NCI-H82 (cell line): ENCODE results near the gene ZFR.
A peak's percentile ranks its signal among the peaks of the same experiment; 100 is the strongest.
"Not testable (repeated sequence)": the region's sequence is repeated elsewhere in the genome, so short reads cannot be mapped to it uniquely, and the experiment has no call there.

Source experiments
- DNase-seq: peaks from one replicate; lab custom pipeline; 2025; lab: John Stamatoyannopoulos, UW

The ZFR gene

DNA sequence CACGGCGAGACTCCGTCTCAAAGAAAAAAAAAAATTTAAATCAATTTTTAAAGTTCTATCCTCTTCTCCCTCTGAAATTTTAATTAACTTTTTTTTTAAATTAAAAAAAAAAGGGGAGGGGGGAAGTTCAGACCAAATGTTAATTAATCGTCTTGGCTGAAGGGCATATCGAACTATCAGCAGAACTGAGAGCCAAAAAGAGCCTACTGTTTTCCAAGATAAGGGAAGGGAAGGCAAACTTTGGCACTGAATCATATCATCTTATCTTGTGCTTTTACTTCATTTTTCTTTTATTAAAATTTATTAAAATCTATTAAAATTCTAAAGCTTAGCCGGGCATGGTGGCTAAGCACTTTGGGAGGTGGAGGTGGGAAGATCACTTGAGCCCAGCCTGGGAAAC is 85.9 kb downstream of the ZFR start:
- DNase-seq: no peak

DNA sequence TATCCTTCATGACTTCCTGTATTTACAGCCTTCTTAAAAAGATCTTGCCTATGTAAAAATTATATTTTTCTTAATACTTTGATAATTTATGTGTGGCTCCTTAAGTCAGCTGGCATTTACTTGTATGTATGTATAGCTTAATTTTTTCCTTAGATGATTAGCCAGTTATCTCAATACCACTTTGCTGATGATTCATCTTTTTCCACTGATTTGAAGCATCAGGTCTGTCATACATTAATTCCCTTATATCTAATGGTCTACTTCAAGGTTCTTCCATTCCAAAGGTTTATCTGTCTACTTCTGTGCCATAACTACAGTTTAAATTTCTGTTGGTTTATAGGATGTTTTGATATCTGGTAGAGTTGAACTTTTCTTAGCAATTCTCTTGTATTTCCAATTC is 86.9 kb downstream of the ZFR start:
- no peak for DNase-seq

DNA sequence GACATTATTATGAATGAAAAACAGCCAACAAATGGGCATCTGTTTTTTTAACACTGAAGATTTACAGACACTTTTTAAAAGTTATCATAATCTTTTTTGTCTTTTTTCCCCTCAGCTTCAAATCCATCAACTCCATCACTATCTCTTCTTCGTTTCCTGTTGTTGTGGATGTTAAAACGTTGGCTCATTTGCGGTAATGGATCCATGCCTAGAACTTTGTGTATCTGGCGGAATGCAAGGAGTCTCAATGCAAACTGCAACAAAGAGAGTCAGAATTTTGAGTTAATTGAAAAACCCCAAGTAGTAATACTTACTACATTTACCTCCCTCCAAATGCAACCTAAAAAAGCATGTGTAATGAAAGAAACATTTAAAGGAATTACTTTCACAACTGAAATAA is 88.9 kb downstream of the ZFR start:
- DNase-seq: no peak

DNA sequence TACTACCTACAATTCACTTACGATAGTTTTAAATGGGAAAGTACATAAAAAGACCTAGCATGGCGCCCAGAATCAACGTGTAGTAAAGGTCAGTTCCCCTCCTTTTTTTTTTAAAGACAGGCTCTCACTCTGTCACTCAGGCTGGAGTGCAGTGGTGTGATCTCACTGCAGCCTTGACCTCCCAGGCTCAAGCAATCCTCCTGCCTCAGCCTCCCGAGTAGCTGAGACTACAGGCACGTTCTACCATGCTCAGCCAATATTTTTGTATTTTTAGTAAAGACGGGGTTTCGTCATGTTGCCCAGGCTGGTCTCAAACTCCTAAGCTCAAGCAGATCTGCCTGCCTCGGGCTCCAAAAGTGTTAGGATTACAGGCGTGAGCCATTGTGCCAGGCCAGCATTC is 91.1 kb downstream of the ZFR start:
- no peak for DNase-seq

DNA sequence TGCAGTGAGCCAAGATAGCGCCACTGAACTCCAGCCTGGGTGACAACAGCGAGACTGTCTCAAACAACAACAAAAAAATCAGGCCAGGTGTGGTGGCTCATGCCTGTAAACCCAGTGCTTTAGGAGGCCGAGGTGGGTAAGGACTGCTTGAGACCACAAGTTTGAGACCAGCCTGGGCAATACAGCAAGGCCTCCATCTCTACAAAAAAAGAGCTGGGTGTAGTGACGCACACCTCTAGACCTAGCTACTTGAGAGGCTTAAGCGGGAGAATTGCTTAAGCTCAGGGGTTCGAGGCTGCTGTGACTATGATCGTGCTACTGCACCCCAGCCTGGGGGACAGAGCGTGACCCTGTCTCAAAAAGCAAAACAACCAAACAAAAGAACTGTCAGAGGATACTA is 91.9 kb downstream of the ZFR start:
- no peak for DNase-seq

DNA sequence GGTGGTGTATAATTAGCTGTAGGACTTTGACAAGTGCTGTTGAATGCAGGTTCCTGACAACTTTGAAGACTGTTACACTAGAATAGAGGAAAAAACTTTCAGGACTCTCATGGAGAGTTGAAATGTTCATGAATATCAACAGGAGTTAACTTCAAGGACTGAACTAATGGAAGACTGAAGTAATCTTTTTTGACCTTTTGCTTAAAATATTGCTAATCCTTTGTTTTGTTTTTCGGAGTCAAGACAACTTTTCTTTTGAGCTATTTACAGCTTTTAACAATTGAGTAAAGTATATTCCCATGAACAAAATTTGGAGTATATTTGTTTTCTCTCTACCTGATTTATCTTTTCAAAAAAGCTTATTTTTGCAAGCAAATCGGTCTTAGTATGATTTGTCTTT is 97.7 kb downstream of the ZFR start:
- no peak for DNase-seq

DNA sequence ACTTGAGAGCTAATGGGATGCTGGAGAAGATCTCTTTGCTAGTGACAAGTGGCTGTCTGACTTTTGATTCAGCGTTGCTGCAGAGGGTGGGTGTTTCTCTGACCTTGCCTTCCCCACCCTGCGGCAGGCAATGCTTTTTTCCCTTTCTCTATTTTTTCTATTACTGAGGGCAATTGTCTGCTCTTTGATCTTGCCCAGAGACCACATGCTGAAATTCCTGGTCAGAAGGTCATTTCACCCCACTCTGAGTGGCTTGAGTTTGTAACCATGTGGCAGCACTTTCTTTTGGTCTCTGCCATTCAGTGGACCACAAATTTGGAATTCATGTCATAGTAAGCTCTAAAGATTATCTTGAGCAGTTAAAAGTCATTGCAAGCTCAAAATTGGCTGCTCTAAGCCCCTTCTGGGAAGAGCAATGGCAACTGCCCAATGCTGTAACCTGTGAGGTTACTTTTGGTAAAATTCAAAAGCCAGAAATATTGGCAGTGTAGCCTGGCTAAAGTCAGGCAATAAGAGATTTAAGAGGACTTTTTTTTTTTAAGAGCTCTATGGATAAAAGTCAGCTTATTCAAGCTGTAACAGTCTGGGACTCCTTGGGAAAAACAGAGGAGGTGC is 101.4 kb downstream of the ZFR start:
- DNase-seq: no peak

DNA sequence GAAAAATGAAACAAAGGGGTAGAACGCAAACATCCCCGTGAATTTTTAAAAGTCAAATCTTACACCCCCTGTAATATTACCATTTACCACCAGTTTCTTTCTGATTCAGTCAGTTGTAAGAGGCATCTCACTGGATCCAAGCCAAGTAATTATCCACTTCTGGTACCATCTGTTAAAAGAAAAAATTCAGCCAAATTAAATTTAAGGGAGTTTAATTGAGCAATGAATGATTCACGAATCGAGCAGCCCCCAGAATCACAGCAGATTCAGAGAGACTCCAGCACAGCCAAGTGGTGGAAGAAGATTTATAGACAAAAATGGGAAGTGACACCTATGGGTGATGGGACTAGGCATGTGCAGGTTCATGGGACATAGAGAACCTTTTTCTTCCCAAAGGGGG is 101.9 kb downstream of the ZFR start:
- DNase-seq: no peak

DNA sequence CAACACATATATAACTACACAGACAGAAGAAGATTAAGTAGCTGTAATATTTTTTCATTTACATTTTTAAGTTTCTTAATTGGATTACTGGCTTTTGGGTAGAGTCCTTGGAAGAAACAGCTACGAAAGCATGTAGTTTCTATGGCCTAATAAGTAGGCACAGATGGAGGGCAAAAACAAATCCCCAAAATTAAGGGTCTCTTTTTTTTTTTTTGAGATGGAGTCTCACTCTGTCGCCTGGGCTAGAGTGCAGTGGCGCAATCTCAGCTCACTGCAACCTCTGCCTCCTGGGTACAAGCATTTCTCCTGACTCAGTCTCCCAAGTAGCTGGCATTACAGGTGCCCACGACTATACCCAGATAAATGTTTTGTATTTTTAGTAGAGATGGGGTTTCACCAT is 104.7 kb downstream of the ZFR start:
- no peak for DNase-seq

DNA sequence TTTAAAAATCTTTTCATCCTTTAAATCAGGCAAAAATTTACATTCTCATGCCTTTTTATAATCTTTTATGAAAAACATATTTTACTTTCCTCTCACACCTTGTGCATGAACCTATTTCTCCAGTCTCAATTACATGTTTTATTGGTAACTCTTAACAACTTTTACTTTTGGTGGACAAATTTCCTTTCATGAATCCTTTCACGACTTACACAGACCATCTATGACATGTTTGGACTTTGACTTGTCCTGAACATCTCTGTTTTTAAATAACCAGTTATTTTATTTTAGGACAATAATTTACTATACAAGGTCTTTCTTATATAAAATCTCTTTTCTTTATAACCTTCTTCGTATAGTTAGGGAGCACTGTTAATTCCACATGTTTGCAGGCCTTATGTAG is 105.3 kb downstream of the ZFR start:
- peak; percentile 61 for DNase-seq

DNA sequence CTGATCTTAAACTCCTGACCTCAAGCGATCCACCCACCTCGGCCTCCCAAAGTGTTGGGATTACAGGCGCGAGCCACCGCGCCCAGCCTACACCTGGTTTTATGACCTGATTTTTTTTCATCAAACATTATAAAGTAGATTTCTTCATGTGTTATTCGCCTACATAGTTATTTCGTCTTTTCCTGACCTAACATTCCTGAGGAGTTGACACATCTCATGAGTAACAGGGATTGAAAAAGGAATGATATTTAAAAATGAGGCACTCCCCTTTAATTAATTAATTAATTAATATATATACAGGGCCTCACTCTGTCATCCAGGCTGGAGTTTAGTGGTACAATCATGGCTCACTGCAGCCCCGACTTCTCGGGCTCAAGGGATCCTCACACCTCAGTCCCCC is 111.6 kb downstream of the ZFR start:
- no peak for DNase-seq

DNA sequence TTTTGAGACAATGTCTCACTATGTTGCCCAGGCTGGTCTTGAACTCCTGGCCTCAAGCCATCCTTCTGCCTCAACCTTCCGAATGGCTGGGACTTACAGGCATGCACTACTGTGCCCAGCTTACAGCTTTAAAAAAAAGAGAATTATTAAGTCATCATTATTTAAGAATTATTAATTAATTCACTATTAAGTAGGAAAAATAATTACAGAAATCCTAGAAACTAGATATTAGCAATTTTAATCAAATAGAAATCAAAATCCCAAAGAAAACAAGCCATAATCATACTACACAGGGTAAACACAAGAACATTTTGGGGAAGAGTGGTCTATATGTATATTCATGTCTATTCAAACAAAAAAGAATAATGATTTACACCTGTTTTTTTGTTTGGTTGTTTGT is 112.2 kb downstream of the ZFR start:
- DNase-seq: no peak

DNA sequence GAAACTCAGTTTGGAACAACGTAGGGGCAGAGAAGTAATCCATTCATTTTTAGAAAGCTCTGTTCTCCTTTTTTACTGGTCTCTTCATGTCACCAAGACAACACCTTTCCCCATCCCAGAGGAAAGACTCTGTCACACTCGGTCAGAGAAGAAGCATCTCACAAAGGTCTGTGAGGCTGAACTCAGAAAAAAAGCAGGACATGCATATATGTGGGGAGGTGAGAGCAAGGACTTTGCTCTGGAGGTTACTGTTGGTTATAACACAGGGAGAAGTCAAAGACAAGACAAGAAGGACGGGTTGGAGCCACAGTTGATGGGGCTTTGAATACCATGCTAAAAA is 112.6 kb downstream of the ZFR start:
- DNase-seq: no peak

DNA sequence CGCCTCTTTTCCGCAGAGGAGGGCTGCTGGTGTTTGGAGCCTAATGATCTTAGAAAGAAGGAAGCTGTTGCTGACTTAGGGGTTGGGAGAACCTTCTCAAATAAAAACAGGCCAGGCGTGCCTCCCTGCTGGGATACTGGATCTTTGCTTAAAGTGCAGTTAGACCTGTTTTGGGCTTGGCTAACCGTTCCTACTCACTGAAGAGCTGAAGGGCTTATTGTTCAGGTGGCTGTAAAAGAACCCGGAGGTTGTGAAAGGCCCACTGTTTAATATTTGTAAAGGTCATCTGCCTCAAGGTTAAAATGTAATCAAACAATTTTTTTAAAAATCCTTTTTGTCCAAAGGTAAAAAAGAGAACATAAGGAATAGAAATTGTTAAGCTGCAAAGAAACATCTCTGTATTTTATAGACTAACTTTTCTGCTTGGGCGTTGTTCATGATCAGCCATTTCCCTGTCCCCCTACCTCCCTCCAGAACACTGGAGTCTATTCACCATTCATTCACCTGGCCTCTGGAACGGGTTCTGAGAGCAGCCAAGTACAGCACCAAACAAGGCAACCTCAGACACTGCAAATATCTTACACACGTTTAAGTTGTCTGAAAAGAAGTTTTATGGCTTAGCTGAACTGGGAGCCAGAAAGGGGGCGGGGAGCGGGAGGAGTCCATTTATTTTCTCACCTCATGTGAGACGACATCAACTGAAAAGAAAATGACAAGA is 113.2 kb downstream of the ZFR start:
- no peak for DNase-seq

DNA sequence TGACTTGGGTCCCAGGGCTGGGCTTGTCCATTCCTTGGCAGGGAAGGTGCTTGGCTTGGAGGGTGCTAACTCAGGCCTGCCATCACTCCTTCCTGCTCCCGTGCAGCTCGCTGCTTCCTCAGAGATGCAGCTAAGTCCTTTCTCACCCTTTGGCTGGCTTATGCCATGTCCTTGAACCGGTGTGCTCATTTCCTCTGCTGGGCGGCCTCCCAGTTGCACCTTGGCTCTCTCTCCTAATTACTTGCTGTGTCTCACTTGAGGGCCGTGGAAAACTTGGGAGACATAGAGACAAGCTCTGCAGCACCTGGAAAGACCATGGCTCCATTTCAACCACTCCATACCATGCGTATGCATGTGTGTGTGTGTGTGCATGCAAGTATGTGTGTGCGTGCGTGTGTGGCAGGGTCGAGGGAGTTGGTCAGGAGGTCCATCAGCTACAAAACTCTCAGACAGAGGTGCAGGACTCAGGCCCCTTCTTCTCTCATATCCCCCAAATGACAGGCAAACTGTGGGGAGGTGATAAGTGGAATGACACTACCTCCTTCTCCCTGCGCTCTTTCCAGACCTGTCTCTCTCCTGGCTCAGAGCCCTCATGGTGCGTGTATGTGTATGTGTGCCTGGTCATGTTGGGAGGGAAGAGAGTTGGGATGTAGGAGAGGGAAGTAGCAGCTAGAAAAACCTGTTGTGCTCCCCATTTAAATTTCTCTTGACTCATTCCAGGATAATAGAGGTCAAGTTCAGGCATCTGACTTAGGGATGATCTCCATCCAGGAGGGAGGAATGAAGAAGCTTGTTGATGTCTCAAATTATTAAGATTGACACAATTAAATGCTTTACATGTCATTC is 114.2 kb downstream of the ZFR start:
- no peak for DNase-seq

DNA sequence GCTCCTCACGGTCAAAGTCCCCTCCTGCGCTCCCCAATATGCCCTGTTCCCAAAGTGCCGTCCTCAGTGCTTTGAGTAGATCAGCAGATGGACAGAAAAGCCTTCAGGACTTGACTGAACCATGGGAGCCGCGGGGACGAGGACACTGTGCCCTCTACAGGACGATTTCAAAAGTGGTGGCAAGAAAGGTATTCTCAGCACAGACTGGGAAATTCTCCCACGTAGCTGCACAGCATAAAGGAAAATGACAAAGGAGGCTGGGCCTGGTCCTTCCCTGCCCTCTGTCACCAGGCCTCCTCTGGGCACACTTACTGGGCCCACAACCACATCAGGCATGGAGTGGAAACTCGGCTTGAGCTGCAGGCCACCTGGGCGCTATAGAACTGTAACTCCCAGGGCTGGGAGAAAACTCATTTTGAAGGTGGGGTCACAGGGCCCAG is 115.1 kb downstream of the ZFR start:
- peak; percentile 80 for DNase-seq

DNA sequence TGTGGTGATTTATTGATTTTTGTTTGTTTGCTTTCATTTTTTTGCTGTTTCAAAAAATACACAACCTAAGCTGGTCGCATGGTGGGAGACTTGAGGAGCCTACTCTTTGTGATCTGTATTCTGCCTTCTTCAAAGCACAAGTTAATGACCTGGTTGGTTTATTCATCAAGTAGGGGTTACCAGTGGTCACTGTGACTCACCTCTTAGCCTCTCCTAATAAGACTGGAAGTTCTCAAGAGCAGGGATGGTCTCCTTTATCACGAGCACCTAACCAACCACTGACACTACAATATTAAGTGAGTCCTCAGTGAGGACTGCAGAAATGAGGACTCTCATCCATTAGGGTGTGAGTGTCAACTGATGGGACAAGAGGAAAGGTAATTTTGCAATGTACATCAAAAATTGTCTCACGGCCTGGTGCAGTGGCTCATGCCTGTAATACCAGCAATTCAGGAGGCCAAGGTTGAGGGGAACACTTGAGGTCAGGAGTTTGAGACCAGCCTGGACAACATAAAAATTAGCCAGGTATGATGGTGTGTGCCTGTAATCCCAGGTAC is 118.2 kb downstream of the ZFR start:
- no peak for DNase-seq

DNA sequence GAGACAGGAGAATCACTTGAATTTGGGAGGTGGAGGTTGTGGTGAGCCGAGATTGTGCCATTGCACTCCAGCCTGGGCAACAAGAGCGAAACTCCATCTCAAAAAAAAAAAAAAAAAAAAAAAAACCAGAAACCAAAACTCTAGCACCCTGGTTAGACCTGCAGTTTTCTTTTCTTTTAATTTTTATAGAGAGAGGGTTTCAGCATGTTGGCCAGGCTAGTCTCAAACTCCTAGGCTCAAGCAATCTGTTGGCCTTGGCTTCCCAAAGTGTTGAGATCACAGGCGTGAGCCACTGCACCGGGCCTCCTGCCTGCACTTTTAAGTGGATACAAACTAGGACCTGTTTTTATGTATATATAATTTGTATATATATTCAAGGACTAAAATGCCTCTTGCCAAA is 118.9 kb downstream of the ZFR start:
- DNase-seq: no peak

DNA sequence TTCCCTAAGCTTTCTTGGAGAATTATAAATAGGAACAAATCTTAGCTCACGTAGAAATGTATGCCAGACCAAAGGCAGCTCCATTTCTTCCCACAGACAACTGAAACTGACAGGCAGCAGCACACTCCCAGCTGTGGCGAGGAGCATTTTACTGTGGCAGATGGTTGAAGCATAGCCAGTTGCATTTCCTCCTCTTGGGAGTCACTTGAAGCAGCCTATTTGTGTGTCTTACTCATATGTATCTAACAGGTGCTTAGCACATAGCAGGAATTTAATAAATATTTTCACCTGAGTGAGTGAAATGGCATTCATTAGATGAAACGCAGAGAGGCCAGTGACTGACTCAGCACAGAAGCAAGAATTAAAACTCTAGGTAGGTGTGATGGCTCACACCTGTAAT is 119.5 kb downstream of the ZFR start:
- peak; percentile 27 for DNase-seq

DNA sequence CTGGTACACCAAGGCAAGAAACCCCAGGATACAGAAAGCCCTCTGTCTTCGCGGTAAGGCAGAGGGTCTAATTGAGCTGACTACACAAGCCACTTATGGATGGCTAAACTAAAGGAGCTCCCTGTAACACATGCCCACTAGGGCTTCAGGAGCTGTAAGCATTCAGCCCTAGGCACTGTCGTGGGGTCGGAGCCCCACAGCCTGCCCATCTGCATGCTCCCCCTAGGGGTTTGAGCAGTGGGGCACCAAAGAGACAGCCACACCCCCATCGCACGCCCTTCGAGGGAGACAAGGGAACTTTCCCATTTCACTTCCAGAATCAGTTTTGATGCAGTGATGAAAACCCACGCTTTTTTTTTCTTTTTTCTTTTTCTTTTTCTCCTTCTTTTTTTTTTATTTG is 120.8 kb downstream of the ZFR start:
- no peak for DNase-seq

DNA sequence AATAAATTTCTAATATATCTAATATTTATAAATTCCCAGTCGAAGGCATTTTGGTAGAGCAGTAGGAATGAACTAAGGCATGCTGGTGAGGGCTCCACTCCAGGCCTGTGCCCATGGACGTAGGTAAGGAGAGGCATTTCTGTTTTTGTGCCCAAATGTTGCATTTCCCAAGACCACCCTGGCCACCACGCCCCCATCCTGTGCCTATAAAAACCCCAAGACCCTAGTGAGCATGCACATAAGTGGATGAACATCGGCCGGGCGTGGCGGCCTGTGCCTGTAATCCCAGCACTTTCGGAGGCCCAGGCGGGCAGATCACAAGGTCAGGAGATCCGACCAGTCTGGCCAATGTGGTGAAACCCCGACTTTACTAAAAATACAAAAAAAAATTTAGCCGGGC is 121.7 kb downstream of the ZFR start:
- no peak for DNase-seq

DNA sequence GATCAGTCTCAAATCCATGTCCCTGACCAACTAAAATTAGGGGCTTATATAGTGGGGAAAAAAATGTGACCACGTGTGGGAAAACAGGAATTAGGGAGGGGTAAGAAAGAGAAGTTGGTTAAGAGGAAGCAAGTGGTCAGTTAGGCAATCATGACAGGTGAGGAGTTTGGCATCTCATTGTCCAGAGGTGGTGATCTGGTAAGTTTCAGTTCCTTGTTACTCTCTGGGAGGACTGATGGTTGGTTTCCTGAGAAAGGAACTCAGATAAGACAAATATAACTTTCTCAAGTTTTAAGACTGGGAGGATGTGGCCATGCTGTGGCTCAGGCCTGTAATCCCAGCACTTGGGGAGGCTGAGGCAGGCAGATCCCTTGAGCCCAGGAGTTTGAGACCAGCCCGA is 122.8 kb downstream of the ZFR start:
- DNase-seq: not testable (repeated sequence)

DNA sequence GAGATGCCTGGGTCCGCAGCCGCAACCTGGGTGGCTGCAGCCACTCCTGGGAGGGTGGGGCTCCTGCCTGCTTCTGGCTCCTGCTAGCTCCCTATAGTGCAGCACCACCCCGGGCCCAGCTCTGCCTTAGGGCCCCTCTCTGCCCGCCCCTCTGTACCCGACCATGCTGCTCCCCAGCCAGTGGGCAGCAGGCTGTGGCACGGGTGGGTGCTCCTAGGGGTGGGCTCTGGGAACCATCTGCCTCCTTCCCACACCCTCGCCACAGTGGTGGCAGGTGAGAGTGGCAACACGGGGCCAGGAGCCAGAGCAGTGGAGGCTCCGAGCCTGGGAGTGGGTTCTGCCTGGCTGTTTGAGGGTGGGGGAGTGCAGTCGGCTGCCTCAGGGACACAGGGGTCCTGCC is 124.0 kb downstream of the ZFR start:
- no peak for DNase-seq
